Endothelial cell of umbilical vein (primary cell): Measurements from ENCODE around the gene TFDP2. TPM values are rescaled to one million over a fixed set of nuclear protein-coding genes. Genes with fewer than 3 reads are reported as not detected.

ENCODE experiments used
- BruUV-seq: library from RNA; stranded (reverse); fragments of 400-500 nt; replicated peaks from 2 replicates; lab custom pipeline; 2021; lab: Mats Ljungman, UMichigan
- CTCF ChIA-PET: fragments of 300-600, 350-600 bp; sonication (Branson Sonifier 250); formaldehyde crosslinking; loops from one replicate; lab custom pipeline; 2021; ENCODE audit warnings: antibody characterized with exemption, inconsistent platforms; lab: Charles Lee
- POLR2A ChIA-PET: fragments of 300-600, 350-600 bp; sonication (Branson Sonifier 250); formaldehyde crosslinking; loops from one replicate; lab custom pipeline; 2021; ENCODE audit warnings: antibody characterized with exemption, inconsistent platforms; lab: Charles Lee
- DNase-seq: peaks from one replicate; pipeline ENCODE4 v3.0.0-alpha.2; 2011; ENCODE audit warnings: low read depth, low spot score
- FAIRE-seq: peaks from 2 replicates; lab custom pipeline; 2011; peaks lifted over from hg19 to GRCh38; lab: Jason Lieb, UNC
- H2AFZ ChIP-seq: 2 replicates; pipeline ENCODE4 v1.6.0; 2012; ENCODE audit warnings: low read depth, low read length, control low read depth, inconsistent platforms
- H3K27ac ChIP-seq: 2 replicates; pipeline ENCODE4 v1.5.1; 2011; ENCODE audit warnings: low read depth, mild to moderate bottlenecking, control low read depth, low read length, moderate library complexity; ENCODE audit not compliant: insufficient read depth
- H3K27me3 ChIP-seq, 2 experiments: 2 replicates each; pipeline versions ENCODE4 v1.6.0 to v1.6.1; 2011; ENCODE audit warnings: low read length in 2 of 2, mixed read lengths in 1 of 2; ENCODE audit not compliant: control insufficient read depth in 2 of 2, insufficient read depth in 2 of 2
- H3K36me3 ChIP-seq, 2 experiments: 2 replicates in 1 of 2; 3 replicates in 1 of 2; pipeline ENCODE4 v1.5.1; 2011; ENCODE audit warnings: low read length in 2 of 2, mild to moderate bottlenecking in 1 of 2, moderate library complexity in 1 of 2; ENCODE audit not compliant: control insufficient read depth in 2 of 2, insufficient read depth in 2 of 2; ENCODE audit errors: extremely low read depth in 1 of 2
- H3K4me1 ChIP-seq: 3 replicates; pipeline ENCODE4 v1.5.1; 2011; ENCODE audit warnings: mild to moderate bottlenecking, low read length; ENCODE audit not compliant: control insufficient read depth, insufficient read depth; ENCODE audit errors: extremely low read depth
- H3K4me2 ChIP-seq: 2 replicates; pipeline ENCODE4 v1.6.1; 2011; ENCODE audit warnings: low read length, control low read depth, mixed read lengths; ENCODE audit not compliant: insufficient read depth
- H3K4me3 ChIP-seq, 3 experiments: fragments of 200-600 bp in 1 of 3; sonication (generic), shearing (Covaris generic) in 1 of 3; replicated peaks in 1 of 3; 2 replicates each; pipeline ENCODE4 v1.5.1; 2011 to 2016; ENCODE audit warnings: control low read depth in 3 of 3, low read length in 3 of 3, mild to moderate bottlenecking in 2 of 3, inconsistent platforms in 1 of 3, low read depth in 1 of 3, moderate library complexity in 1 of 3; ENCODE audit not compliant: insufficient read depth in 1 of 3
- H3K79me2 ChIP-seq: 2 replicates; pipeline ENCODE4 v1.6.0; 2012; ENCODE audit warnings: low read length, inconsistent platforms; ENCODE audit not compliant: control insufficient read depth, insufficient read depth
- H3K9ac ChIP-seq: replicated peaks from 2 replicates; pipeline ENCODE3; 2011; ENCODE audit warnings: low read length, control low read depth; ENCODE audit not compliant: insufficient read depth; ENCODE audit errors: extremely low read depth
- H3K9me1 ChIP-seq: replicated peaks from 3 replicates; pipeline ENCODE4 v1.6.0; 2011; ENCODE audit warnings: mild to moderate bottlenecking, low read length; ENCODE audit not compliant: control insufficient read depth, insufficient read depth; ENCODE audit errors: extremely low read depth
- H3K9me3 ChIP-seq: replicated peaks from 2 replicates; pipeline ENCODE4 v1.5.1; 2012; ENCODE audit warnings: low read length, inconsistent platforms; ENCODE audit not compliant: control insufficient read depth, insufficient read depth
- H4K20me1 ChIP-seq: replicated peaks from 2 replicates; pipeline ENCODE3; 2011; ENCODE audit warnings: mild to moderate bottlenecking, low read length; ENCODE audit not compliant: control insufficient read depth, insufficient read depth; ENCODE audit errors: extremely low read depth
- EZH2 ChIP-seq: IDR thresholded peaks from 2 replicates; pipeline ENCODE4 v1.6.1; 2012; ENCODE audit warnings: borderline replicate concordance, low read depth, mild to moderate bottlenecking, moderate library complexity, low read length, inconsistent platforms; ENCODE audit not compliant: severe bottlenecking
- FOS ChIP-seq: IDR thresholded peaks from 2 replicates; pipeline ENCODE4 v1.6.1; 2011; ENCODE audit warnings: mild to moderate bottlenecking, low read length, moderate library complexity, borderline replicate concordance; ENCODE audit not compliant: insufficient read depth
- GATA2 ChIP-seq: IDR thresholded peaks from 2 replicates; pipeline ENCODE4 v1.7.0; 2011; ENCODE audit warnings: low read depth, mild to moderate bottlenecking, moderate library complexity, mixed read lengths, low read length; ENCODE audit not compliant: insufficient read length, insufficient read depth
- JUN ChIP-seq: IDR thresholded peaks from 2 replicates; pipeline ENCODE4 v1.6.1; 2011; ENCODE audit warnings: borderline replicate concordance, low read depth; ENCODE audit not compliant: insufficient read length, insufficient read depth
- MYC ChIP-seq: IDR thresholded peaks from one replicate; pipeline ENCODE4 v1.6.1; 2011; ENCODE audit warnings: mild to moderate bottlenecking, low read depth, low read length
- POLR2A ChIP-seq: IDR thresholded peaks from 2 replicates; pipeline ENCODE4 v1.6.1; 2012; ENCODE audit warnings: low read depth, mild to moderate bottlenecking, control low read depth, low read length
- POLR2AphosphoS5 ChIP-seq: IDR thresholded peaks from 2 replicates; pipeline ENCODE4 v1.6.1; 2012; ENCODE audit warnings: low read depth, mild to moderate bottlenecking, control low read depth, low read length, moderate library complexity; ENCODE audit not compliant: insufficient read depth
- dilution Hi-C: fragments of 300-500 bp; cut with MboI; formaldehyde crosslinking; loops from one replicate; pipeline ENCODE4 v1.15.0; 2019; ENCODE audit warnings: low sequenced_read_pairs; ENCODE audit not compliant: extremely low pct_ligation_motif_present
- intact Hi-C: fragments of 100-400 bp; cut with micrococcal nuclease; formaldehyde crosslinking; loops from one replicate; pipeline ENCODE4 v1.10.0; 2022
- polyA plus RNA-seq, 4 experiments: library from polyadenylated mRNA; depleted of rRNA in 3 of 4; stranded (reverse) in 3 of 4; unstranded in 1 of 4; fragments of >200 nt; gene quantifications; 2 replicates each; pipeline versions ENCODE4 v1.2.1 to v1.2.3, GENCODE V29; 2011 to 2012; ENCODE audit warnings: missing spikeins in 1 of 4
- total RNA-seq: library from RNA; stranded (reverse); gene quantifications from 2 replicates; pipeline ENCODE4 v1.2.3, GENCODE V29; 2021
- TF ChIP-seq, protein P1 (sequence below): IDR thresholded peaks from 2 replicates; pipeline ENCODE4 v1.6.1; 2011; ENCODE audit not compliant: insufficient read depth, insufficient read length
- TF ChIP-seq, protein P2 (sequence below), 2 donors: IDR thresholded peaks; 1 replicate in 1 of 2; 2 replicates in 1 of 2; pipeline ENCODE4 v1.5.1; 2011; ENCODE audit warnings: low read length in 2 of 2, mild to moderate bottlenecking in 2 of 2, moderate library complexity in 2 of 2, control low read depth in 1 of 2, inconsistent platforms in 1 of 2, low read depth in 1 of 2; ENCODE audit not compliant: insufficient read depth in 1 of 2; ENCODE audit errors: extremely low read depth in 1 of 2

The TFDP2 gene
- total and polyA plus RNA-seq, 2 donors (not counting 3 experiments of a cell fraction or from before 2014, with no cell fraction given), result 8.5 to 21.5 TPM

DNA sequence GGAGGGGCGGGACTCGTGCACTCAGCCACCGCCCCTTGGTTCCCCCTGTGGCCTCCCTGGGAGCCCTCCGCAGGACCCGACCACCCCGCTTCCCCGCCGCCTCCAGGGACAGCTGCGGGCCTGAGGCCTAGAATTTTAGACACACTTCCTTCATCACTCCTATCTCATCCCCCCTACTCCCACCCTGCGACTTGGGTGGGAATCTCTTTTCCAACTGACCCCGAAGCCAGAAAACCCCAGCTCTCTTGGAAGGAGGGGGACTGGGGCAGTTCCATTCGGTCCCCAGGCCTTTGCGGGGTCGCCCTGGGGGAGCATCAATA, 289 bp upstream of the TFDP2 start:
- peak overlapping the region; percentile 58 for H3K4me2 ChIP-seq
- FAIRE-seq, result no peak
- intact Hi-C loops, result loop anchor here (1.0 to 5.0 kb wide), 2 partner anchors 78 to 187 kb away; partner anchors contain the start of gene GK5
- no peaks in the 10 kb centered on the region for H3K36me3 ChIP-seq
- ChIA-PET CTCF (interaction anchor here (1.0 to 1.3 kb wide), 2 partner anchors 24 to 31 kb away, joined by 4 to 7 read pairs; no protein-coding TSS in a partner anchor), POLR2A (interaction anchor here (0.6 kb wide), 1 partner anchor 86 kb away, joined by 3 read pairs; no protein-coding TSS in a partner anchor)
- H2AFZ ChIP-seq, result peak overlapping the region; percentile 55
- peaks cover 0 to 3% of the 10 kb centered on the region in 2 experiments for H3K27me3 ChIP-seq
- no peaks in the 10 kb centered on the region for H4K20me1 ChIP-seq
- DNase-seq, result no peak
- peaks cover 13% of the 10 kb centered on the region for H3K4me1 ChIP-seq
- no peaks in the 10 kb centered on the region for H3K9me1 ChIP-seq
- TF ChIP-seq JUN (no peak), POLR2A (no peak), GATA2 (no peak), MYC (no peak), EZH2 (no peak), POLR2AphosphoS5 (no peak), FOS (no peak)
- TF ChIP-seq, protein P1, sequence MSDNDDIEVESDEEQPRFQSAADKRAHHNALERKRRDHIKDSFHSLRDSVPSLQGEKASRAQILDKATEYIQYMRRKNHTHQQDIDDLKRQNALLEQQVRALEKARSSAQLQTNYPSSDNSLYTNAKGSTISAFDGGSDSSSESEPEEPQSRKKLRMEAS, result no peak
- TF ChIP-seq, protein P2, sequence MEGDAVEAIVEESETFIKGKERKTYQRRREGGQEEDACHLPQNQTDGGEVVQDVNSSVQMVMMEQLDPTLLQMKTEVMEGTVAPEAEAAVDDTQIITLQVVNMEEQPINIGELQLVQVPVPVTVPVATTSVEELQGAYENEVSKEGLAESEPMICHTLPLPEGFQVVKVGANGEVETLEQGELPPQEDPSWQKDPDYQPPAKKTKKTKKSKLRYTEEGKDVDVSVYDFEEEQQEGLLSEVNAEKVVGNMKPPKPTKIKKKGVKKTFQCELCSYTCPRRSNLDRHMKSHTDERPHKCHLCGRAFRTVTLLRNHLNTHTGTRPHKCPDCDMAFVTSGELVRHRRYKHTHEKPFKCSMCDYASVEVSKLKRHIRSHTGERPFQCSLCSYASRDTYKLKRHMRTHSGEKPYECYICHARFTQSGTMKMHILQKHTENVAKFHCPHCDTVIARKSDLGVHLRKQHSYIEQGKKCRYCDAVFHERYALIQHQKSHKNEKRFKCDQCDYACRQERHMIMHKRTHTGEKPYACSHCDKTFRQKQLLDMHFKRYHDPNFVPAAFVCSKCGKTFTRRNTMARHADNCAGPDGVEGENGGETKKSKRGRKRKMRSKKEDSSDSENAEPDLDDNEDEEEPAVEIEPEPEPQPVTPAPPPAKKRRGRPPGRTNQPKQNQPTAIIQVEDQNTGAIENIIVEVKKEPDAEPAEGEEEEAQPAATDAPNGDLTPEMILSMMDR (IDR thresholded peaks at IDR 0.05; ENCODE audit: extremely low read depth in 1 of 2, insufficient read depth in 1 of 2, low read depth in 1 of 2, low read length in 2 of 2), result no peak
- peak overlapping the region; percentile 64 for H3K9ac ChIP-seq
- no peaks in the 10 kb centered on the region for H3K9me3 ChIP-seq
- H3K79me2 ChIP-seq, result no peaks in the 10 kb centered on the region
- no peak overlapping the region for H3K27ac ChIP-seq
- dilution Hi-C loops, result no loop called here
- H3K4me3 ChIP-seq, result peak overlapping the region; percentile 24 to 75 (median 51)
- no TSS peak for BruUV-seq
